ENCODE results near the gene TCERG1L. TPM values are rescaled to one million over a fixed set of nuclear protein-coding genes. Genes with fewer than 3 reads are reported as not detected.

The TCERG1L gene
- total and polyA plus RNA-seq, 2 experiments from 2014 or later: 0.47 to 0.73 TPM

- no peaks in the 10 kb centered on the region for H3K9me3 ChIP-seq (ENCODE audit: low read depth)
- H3K4me3 ChIP-seq: no peak overlapping the region
Observed at GRCh38 chr10:131174651-131175540, 136.6 kb downstream of the TCERG1L start.

GRCh38 chr10:131174211-131174565, 137.3 kb downstream of the TCERG1L start:
- Histone ChIP-seq H3K4me1 (ENCODE audit: insufficient read depth) (no peaks in the 10 kb centered on the region), H3K9me3 (ENCODE audit: low read depth) (no peaks in the 10 kb centered on the region), H3K79me2 (no peaks in the 10 kb centered on the region), H3K4me3 (no peak overlapping the region), H2AFZ (no peak overlapping the region), H3K27me3 (no peaks in the 10 kb centered on the region), H3K9me2 (replicated peaks; ENCODE audit: insufficient read depth) (no peaks in the 10 kb centered on the region), H3K27ac (no peak overlapping the region), H3K4me2 (no peak overlapping the region), H4K20me1 (ENCODE audit: insufficient read depth, poor library complexity, severe bottlenecking) (no peaks in the 10 kb centered on the region), H3K36me3 (replicated peaks; ENCODE audit: insufficient read depth, low read depth) (no peaks in the 10 kb centered on the region)
- no peak for DNase-seq (ENCODE audit: low spot score)
- TF ChIP-seq, protein P1, sequence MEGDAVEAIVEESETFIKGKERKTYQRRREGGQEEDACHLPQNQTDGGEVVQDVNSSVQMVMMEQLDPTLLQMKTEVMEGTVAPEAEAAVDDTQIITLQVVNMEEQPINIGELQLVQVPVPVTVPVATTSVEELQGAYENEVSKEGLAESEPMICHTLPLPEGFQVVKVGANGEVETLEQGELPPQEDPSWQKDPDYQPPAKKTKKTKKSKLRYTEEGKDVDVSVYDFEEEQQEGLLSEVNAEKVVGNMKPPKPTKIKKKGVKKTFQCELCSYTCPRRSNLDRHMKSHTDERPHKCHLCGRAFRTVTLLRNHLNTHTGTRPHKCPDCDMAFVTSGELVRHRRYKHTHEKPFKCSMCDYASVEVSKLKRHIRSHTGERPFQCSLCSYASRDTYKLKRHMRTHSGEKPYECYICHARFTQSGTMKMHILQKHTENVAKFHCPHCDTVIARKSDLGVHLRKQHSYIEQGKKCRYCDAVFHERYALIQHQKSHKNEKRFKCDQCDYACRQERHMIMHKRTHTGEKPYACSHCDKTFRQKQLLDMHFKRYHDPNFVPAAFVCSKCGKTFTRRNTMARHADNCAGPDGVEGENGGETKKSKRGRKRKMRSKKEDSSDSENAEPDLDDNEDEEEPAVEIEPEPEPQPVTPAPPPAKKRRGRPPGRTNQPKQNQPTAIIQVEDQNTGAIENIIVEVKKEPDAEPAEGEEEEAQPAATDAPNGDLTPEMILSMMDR (IDR thresholded peaks at IDR 0.05; ENCODE audit: poor library complexity): no peak
- TF ChIP-seq EZH2 (IDR thresholded peaks at IDR 0.05; ENCODE audit: borderline replicate concordance): no peak
- no peak for TF ChIP-seq EZH2phosphoT487 (IDR thresholded peaks at IDR 0.05; ENCODE audit: low read depth, severe bottlenecking, unreplicated experiment)
- WGBS (ENCODE audit: low lambda C conversion rate, missing lambda C conversion rate): 82% methylated on average over 13 of the region's 13 CpGs

More at GRCh38 chr10:131174651-131175540, 136.6 kb downstream of the TCERG1L start:
- Histone ChIP-seq H3K36me3 (replicated peaks; ENCODE audit: insufficient read depth, low read depth) (no peaks in the 10 kb centered on the region), H4K20me1 (ENCODE audit: insufficient read depth, poor library complexity, severe bottlenecking) (no peaks in the 10 kb centered on the region), H3K27me3 (no peaks in the 10 kb centered on the region), H2AFZ (no peak overlapping the region), H3K27ac (no peak overlapping the region), H3K9me2 (replicated peaks; ENCODE audit: insufficient read depth) (no peaks in the 10 kb centered on the region), H3K79me2 (no peaks in the 10 kb centered on the region), H3K4me2 (no peak overlapping the region), H3K4me1 (ENCODE audit: insufficient read depth) (no peaks in the 10 kb centered on the region)
- no peak for TF ChIP-seq EZH2 (IDR thresholded peaks at IDR 0.05; ENCODE audit: borderline replicate concordance)
- TF ChIP-seq, protein P1 (IDR thresholded peaks at IDR 0.05; ENCODE audit: poor library complexity): no peak
- no peak for TF ChIP-seq EZH2phosphoT487 (IDR thresholded peaks at IDR 0.05; ENCODE audit: low read depth, severe bottlenecking, unreplicated experiment)
- 81% methylated on average over 14 of the region's 15 CpGs for WGBS (ENCODE audit: low lambda C conversion rate, missing lambda C conversion rate)
- DNase-seq (ENCODE audit: low spot score): no peak

GRCh38 chr10:131173484-131174210, 137.9 kb downstream of the TCERG1L start:
- 94% methylated on average over 12 of the region's 12 CpGs for WGBS (ENCODE audit: low lambda C conversion rate, missing lambda C conversion rate)
- DNase-seq (ENCODE audit: low spot score): no peak
- H4K20me1 ChIP-seq (ENCODE audit: insufficient read depth, poor library complexity, severe bottlenecking): no peaks in the 10 kb centered on the region
- H3K4me3 ChIP-seq: no peak overlapping the region
- no peaks in the 10 kb centered on the region for H3K79me2 ChIP-seq
- TF ChIP-seq EZH2 (IDR thresholded peaks at IDR 0.05; ENCODE audit: borderline replicate concordance) (no peak), EZH2phosphoT487 (IDR thresholded peaks at IDR 0.05; ENCODE audit: low read depth, severe bottlenecking, unreplicated experiment) (no peak)
- TF ChIP-seq, protein P1 (IDR thresholded peaks at IDR 0.05; ENCODE audit: poor library complexity): no peak
- H3K4me2 ChIP-seq: no peak overlapping the region
- H3K4me1 ChIP-seq (ENCODE audit: insufficient read depth): no peaks in the 10 kb centered on the region
- H3K9me2 ChIP-seq (replicated peaks; ENCODE audit: insufficient read depth): no peaks in the 10 kb centered on the region
- no peaks in the 10 kb centered on the region for H3K36me3 ChIP-seq (replicated peaks; ENCODE audit: insufficient read depth, low read depth)
- H3K27ac ChIP-seq: no peak overlapping the region
- H3K9me3 ChIP-seq (ENCODE audit: low read depth): no peaks in the 10 kb centered on the region
- no peak overlapping the region for H2AFZ ChIP-seq
- no peaks in the 10 kb centered on the region for H3K27me3 ChIP-seq
